GM10266 (cell line): Measurements from ENCODE around the gene ITGAD.
"Not testable (repeated sequence)": the region's sequence is repeated elsewhere in the genome, so short reads cannot be mapped to it uniquely, and the experiment has no call there.

Source experiments
- DNase-seq: peaks from one replicate; pipeline ENCODE4 v3.0.0; 2012; ENCODE audit errors: extremely low spot score
- CTCF ChIP-seq: IDR thresholded peaks from 2 replicates; pipeline ENCODE4 v1.5.1; 2012; ENCODE audit warnings: mild to moderate bottlenecking, low read depth; ENCODE audit not compliant: control insufficient read depth, insufficient read depth; ENCODE audit errors: missing control alignments

Gene ITGAD

GRCh38 chr16:31430380-31431052 is 37.4 kb downstream of the ITGAD start:
- DNase-seq = no peak

GRCh38 chr16:31435341-31436220 is 42.4 kb downstream of the ITGAD start:
- no peak for DNase-seq

More at GRCh38 chr16:31430380-31431052, 37.4 kb downstream of the ITGAD start:
- TF ChIP-seq CTCF = no peak

GRCh38 chr16:31436221-31437045 is 43.3 kb downstream of the ITGAD start:
- TF ChIP-seq CTCF = no peak
- DNase-seq = no peak

More at GRCh38 chr16:31435341-31436220, 42.4 kb downstream of the ITGAD start:
- TF ChIP-seq CTCF = no peak

- TF ChIP-seq CTCF = no peak
- DNase-seq = no peak
Measured at GRCh38 chr16:31438414-31438813, 45.3 kb downstream of the ITGAD start.

- not testable (repeated sequence) for DNase-seq
Measured at GRCh38 chr16:31439023-31439422, 45.9 kb downstream of the ITGAD start.

- no peak for TF ChIP-seq CTCF
- no peak for DNase-seq
Measured at GRCh38 chr16:31439519-31439918, 46.4 kb downstream of the ITGAD start.

GRCh38 chr16:31440516-31441184 is 47.5 kb downstream of the ITGAD start:
- no peak for DNase-seq
- TF ChIP-seq CTCF = no peak
